Calu3 (cell line): Measurements from ENCODE around the gene TMEM240. TPM values are rescaled to one million over a fixed set of nuclear protein-coding genes. Genes with fewer than 3 reads are reported as not detected.

ENCODE experiments used
- BruUV-seq: library from RNA; stranded (reverse); fragments of 400-500 nt; replicated peaks from 2 replicates; lab custom pipeline; 2021; lab: Mats Ljungman, UMichigan
- CTCF ChIA-PET: fragments of 300-600 bp; sonication (Branson Sonifier 250); formaldehyde crosslinking; loops from one replicate; lab custom pipeline; 2022; ENCODE audit warnings: antibody characterized with exemption; lab: Charles Lee
- DNase-seq: peaks from one replicate; pipeline ENCODE4 v3.0.0; 2022
- H3K27ac Mint-ChIP-seq: one replicate; pipeline ENCODE4 v1.8.0; 2022; ENCODE audit warnings: mixed read lengths; ENCODE audit not compliant: unreplicated experiment
- H3K27me3 Mint-ChIP-seq: one replicate; pipeline ENCODE4 v1.8.0; 2022; ENCODE audit warnings: mixed read lengths; ENCODE audit not compliant: unreplicated experiment
- H3K36me3 Mint-ChIP-seq: one replicate; pipeline ENCODE4 v1.8.0; 2022; ENCODE audit warnings: mild to moderate bottlenecking, moderate library complexity, mixed read lengths; ENCODE audit not compliant: insufficient read depth, unreplicated experiment
- H3K4me1 Mint-ChIP-seq: one replicate; pipeline ENCODE4 v1.8.0; 2022; ENCODE audit warnings: mild to moderate bottlenecking, low read depth, mixed read lengths; ENCODE audit not compliant: unreplicated experiment
- H3K4me3 Mint-ChIP-seq: one replicate; pipeline ENCODE4 v1.8.0; 2022; ENCODE audit warnings: mild to moderate bottlenecking, low read depth, moderate library complexity, mixed read lengths; ENCODE audit not compliant: unreplicated experiment
- H3K9me3 Mint-ChIP-seq: one replicate; pipeline ENCODE4 v1.8.0; 2022; ENCODE audit warnings: low read depth, mixed read lengths; ENCODE audit not compliant: unreplicated experiment
- intact Hi-C: fragments of 100-400 bp; cut with micrococcal nuclease; formaldehyde crosslinking; loops from one replicate; pipeline ENCODE4 v1.10.0; 2022; ENCODE audit not compliant: unreplicated experiment
- total RNA-seq: library from RNA; stranded (reverse); gene quantifications from 2 replicates; pipeline ENCODE4 v1.2.3, GENCODE V29; 2022
- TF ChIP-seq, protein P1 (sequence below): fragments of 200-600 bp; IDR thresholded peaks from one replicate; pipeline ENCODE4 v1.8.0; 2022; ENCODE audit warnings: antibody characterized with exemption; ENCODE audit not compliant: unreplicated experiment

The TMEM240 gene
- total RNA-seq, 1 experiment from 2014 or later, result 5.1 TPM

DNA sequence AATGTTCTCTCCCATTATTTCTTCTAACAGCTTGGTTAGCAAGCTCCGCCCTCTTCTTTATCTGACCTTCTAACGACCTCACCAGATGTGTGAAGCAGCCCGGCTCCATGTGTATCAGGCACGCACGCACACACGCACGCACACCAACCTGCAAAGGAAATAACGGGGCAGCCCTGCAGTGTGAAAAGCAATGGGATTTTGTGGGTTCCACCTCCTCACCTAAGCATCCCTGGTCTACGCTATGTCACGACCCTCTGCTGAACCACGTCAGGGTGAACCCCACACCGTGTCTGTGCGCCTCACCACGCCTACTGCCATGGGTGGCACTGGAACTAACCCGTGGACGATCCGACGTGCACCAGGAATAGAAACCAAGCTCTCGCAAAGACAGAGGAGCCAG lies 23.8 kb upstream of the TMEM240 start:
- CTCF ChIA-PET, result no interaction called here
- Mint-ChIP-seq H3K4me1 (no peaks in the 10 kb centered on the region), H3K27ac (no peak overlapping the region), H3K36me3 (peaks cover 47% of the 10 kb centered on the region), H3K27me3 (no peaks in the 10 kb centered on the region), H3K9me3 (no peaks in the 10 kb centered on the region), H3K4me3 (no peak overlapping the region)
- DNase-seq, result no peak
- intact Hi-C loops, result no loop called here
- no TSS peak for BruUV-seq
- TF ChIP-seq, protein P1, sequence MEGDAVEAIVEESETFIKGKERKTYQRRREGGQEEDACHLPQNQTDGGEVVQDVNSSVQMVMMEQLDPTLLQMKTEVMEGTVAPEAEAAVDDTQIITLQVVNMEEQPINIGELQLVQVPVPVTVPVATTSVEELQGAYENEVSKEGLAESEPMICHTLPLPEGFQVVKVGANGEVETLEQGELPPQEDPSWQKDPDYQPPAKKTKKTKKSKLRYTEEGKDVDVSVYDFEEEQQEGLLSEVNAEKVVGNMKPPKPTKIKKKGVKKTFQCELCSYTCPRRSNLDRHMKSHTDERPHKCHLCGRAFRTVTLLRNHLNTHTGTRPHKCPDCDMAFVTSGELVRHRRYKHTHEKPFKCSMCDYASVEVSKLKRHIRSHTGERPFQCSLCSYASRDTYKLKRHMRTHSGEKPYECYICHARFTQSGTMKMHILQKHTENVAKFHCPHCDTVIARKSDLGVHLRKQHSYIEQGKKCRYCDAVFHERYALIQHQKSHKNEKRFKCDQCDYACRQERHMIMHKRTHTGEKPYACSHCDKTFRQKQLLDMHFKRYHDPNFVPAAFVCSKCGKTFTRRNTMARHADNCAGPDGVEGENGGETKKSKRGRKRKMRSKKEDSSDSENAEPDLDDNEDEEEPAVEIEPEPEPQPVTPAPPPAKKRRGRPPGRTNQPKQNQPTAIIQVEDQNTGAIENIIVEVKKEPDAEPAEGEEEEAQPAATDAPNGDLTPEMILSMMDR, result no peak

- Mint-ChIP-seq H3K9me3 (no peaks in the 10 kb centered on the region), H3K36me3 (peaks cover 49% of the 10 kb centered on the region), H3K27me3 (no peaks in the 10 kb centered on the region), H3K4me1 (no peaks in the 10 kb centered on the region), H3K27ac (no peak overlapping the region), H3K4me3 (no peak overlapping the region)
- CTCF ChIA-PET, result interaction anchor here (0.7 kb wide), 1 partner anchor 13 kb away, joined by 5 read pairs; no protein-coding TSS in a partner anchor
- DNase-seq, result no peak
- intact Hi-C loops, result no loop called here
- TF ChIP-seq, protein P1, result no peak
- no TSS peak for BruUV-seq
Measured at GRCh38 chr1:1563688-1564087, 23.3 kb upstream of the TMEM240 start.

GRCh38 chr1:1562556-1563195 lies 22.3 kb upstream of the TMEM240 start:
- no TSS peak for BruUV-seq
- H3K9me3 Mint-ChIP-seq, result no peaks in the 10 kb centered on the region
- peaks cover 55% of the 10 kb centered on the region for H3K36me3 Mint-ChIP-seq
- no peaks in the 10 kb centered on the region for H3K4me1 Mint-ChIP-seq
- CTCF ChIA-PET, result interaction anchor here (0.9 kb wide), 1 partner anchor 15 kb away, joined by 3 read pairs; no protein-coding TSS in a partner anchor
- no peak overlapping the region for H3K4me3 Mint-ChIP-seq
- no peak overlapping the region for H3K27ac Mint-ChIP-seq
- intact Hi-C loops, result no loop called here
- no peak for DNase-seq
- TF ChIP-seq, protein P1, result no peak
- H3K27me3 Mint-ChIP-seq, result no peaks in the 10 kb centered on the region

DNA sequence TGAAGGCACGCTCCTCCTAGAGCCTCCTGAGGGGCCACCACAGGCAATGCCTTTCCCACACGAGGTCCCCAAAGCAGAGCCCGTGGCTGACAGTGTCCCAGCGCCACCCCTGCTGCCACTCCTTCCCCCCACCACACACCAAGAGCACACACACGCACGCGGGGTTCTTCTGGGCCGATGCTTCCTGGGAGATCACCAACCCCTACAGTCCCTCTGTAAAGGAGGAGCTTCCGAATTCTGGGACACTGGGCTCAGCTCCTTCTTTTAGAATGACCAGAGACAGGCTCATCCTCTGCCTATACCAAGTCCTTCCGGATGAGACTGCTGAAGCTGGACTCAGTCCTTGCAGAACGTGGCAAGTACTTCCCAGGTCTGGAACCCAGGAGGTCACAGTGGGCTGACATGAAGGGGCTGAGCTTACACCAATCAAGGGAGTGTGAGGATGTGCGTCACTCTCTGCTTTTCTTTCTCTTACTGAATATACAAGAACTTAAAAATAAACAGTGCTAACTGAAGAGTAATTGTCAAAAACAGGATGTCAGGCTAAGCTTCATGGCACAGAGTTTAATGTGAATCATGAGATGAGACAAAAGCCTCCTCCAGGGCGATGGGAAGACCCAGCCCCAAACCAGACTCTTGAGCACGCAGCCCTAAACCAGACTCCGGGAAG lies 21.5 kb upstream of the TMEM240 start:
- Mint-ChIP-seq H3K4me3 (no peak overlapping the region), H3K4me1 (no peaks in the 10 kb centered on the region), H3K9me3 (no peaks in the 10 kb centered on the region), H3K36me3 (peaks cover 51% of the 10 kb centered on the region), H3K27me3 (no peaks in the 10 kb centered on the region), H3K27ac (peak overlapping the region; percentile 66)
- no peak for DNase-seq
- BruUV-seq, result no TSS peak
- CTCF ChIA-PET, result interaction anchor here (0.9 kb wide), 1 partner anchor 16 kb away, joined by 3 read pairs; no protein-coding TSS in a partner anchor
- TF ChIP-seq, protein P1, result no peak
- intact Hi-C loops, result no loop called here
